Activated T-cell treated with anti-CD3 and anti-CD28 coated beads, Interleukin-2, amount 50 U/mL, for 48 hours (primary cell): ENCODE results near the gene PLPP1.

Experiments used
- DNase-seq, 2 experiments: peaks; one replicate each; pipeline ENCODE4 v3.0.0-alpha.2; 2020

The PLPP1 gene

DNA sequence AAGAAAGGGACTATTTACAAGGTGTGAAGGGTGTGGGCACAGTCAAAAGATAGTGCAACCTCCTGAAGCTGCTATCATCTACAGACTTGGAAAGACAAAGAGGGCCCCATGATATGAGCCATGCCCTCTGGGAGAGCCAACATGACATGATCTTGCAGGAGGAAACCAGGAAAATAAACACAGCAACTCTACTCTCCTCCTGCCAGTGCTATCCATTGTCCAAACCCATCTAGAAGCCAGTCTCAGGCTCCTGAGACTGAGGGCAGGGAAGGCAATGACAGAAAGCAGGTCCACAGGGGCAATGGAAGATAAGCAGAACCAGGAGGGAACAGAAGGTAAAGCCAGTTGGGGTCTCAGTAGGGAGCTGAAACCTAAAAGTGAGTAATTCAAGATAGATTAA, 37.1 kb downstream of the PLPP1 start:
- DNase-seq = no peak

DNA sequence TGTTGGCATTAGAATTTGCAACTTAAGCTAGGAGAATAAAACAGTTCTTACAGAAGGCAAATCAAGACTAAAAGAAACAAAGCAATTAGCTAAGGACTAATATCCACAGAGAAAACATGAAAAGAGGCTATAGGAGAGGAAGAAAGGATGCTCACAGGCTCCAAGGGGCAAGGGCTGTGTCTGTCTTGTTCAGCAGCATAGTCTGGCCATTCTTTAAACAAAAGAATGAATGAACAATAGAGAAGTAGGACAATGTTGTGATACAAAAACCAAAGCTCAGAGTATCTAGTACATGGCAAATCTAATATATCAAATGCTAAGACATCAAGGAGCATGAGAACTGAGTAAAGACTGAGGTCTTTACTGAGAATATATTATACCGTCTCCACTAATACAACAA, 39.5 kb downstream of the PLPP1 start:
- no peak for DNase-seq

DNA sequence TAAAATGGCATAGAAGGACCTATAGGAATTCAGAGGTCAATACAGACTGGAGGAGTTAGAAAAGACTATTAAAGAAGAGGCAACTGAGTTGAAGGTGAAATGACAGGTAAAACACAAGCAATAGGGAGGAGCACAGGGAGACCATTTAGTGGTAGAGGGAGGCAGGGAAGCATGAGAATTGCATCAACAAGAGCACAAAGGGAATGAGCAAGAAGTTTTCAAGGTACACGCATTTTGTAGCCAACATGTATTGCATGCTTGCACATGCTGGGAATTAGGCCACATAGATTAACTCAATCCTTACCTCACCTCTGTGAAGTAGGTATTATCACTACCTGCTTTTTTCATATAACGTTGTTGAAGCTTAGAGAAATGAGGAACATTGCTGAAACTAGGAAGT, 42.3 kb downstream of the PLPP1 start:
- no peak for DNase-seq

DNA sequence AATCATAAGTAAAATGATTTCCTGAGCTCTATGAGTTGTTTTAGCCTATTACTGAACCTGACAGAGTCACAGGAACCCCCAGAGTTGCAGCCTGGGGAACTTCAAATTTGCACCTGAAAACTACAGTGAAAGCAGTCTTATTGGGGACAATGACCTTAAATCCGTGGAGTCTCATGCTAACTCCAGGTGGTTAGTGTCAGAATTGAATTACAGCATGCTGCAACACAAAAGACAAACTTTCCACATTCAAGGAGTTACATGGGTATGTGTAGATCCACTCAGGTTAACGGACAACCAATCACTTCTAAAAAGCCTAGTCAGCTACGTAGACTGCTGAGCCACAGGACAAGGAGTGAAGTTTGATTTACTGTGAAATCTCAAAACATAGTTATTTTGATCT, 49.7 kb downstream of the PLPP1 start:
- DNase-seq = no peak

DNA sequence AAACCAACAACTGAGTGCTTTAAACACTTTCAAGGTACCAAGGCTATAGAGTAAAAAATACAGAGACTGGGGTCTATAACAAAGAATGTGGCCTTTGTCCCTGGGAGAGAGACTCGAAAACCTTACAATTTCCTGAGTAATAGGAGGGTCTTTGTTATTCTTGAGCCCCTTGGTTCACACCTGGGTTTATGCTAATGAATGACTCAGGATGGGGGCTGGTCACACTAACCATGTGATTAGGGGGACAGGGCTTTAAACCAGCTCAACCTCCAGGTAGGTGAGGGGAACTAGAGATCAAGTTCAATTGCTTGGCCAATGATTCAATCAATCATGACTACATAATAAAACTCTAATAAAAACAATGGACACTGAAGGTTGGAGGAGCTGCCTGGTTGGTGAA, 50.2 kb downstream of the PLPP1 start:
- no peak for DNase-seq

DNA sequence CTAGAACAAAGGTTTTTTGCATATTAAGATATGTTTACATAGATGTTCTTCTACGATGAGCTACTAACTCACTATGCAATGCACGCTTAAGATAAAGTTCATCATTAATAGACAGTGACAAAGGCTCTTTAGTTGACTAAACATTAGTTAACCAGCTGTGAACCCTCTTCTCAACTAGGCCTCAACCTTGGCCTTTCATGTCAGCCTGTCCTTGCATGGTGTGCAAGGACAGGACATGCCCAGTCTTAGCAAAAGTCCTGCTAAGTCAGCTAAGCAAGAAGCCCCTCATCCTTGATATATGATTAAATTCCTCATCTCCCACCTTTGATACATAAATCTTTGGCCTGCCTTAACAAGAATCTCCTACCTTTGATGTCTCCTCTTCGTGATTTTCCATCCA, 50.9 kb downstream of the PLPP1 start:
- no peak for DNase-seq

DNA sequence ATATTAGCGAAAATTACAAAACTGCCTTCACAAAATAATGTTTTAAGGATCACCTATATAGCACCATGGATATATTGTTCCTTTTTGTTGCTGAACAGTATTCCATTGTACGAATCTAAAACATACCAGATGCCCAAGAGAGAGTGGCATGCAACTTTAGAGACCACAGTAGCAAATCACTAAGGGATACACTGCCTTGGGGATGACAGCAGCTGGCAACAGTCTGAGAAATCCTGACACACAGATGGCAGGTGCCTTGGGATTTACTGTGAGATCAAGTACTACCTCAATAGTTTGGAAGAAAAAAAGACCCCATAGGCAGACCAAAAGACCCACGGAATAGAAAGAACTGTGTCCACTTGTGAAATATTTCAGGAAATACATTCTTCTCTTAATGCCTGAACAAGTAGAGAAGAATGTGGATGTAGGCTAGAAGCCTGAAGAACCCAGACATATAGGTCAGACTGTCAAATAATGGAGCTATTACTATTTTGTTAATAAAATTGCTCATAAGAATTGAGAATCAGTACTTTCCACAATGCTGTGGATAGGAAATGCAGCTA, 53.4 kb downstream of the PLPP1 start:
- no peak for DNase-seq

DNA sequence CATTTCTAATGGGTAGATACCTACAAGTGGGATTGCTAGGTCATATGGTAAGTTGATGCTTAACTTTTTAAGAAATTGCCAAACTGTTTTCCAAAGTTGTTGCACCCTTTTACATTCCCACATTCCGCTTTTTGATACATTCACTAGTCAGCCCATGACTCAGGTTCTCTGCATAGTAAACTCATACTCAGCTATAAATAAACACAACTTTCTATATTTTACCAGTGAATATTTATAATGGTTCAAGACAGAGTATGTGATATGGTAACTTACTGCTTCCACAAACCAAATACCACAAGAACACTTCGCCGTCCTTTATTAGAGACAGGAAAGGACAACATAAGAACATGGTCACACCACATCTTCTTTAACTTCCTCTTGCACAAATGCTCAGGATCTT, 54.0 kb downstream of the PLPP1 start:
- no peak for DNase-seq

DNA sequence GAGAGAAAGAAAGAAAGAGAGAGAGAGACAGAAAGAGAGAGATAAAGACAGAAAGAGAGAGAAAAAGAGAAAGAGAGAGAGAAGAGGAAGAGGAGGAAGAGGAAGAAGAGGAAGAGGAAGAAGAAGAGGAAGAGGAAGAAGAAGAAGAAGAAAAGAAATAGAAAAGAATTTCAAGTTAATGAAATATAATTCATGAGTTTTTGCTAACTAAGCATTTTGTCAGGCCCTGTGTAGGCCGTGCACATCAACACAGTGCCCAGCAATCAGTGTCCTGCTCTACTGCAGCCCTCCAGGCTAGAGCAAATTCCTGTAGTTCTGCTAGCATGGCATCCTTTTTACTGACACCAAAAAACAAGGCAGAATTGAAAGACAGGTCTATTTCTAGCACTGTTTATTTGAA, 62.1 kb downstream of the PLPP1 start:
- DNase-seq = no peak

DNA sequence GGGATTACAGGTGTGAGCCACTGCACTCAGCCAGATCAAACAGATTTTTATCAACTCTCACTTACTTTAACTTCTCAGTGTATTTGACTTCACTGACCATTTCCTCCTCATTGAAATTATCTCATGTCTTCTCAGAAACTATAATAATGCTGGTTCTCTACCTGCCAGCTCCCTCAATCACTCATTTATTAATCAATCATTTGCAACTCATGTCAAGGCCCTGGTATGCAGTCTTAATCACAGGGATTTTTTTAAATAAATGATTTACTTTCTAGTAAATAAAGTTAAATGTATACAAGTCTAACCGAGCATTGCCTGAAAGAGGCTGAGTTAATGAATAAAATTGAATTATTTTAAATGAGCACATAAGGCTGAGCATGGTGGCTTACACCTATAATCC, 63.3 kb downstream of the PLPP1 start:
- DNase-seq = no peak

DNA sequence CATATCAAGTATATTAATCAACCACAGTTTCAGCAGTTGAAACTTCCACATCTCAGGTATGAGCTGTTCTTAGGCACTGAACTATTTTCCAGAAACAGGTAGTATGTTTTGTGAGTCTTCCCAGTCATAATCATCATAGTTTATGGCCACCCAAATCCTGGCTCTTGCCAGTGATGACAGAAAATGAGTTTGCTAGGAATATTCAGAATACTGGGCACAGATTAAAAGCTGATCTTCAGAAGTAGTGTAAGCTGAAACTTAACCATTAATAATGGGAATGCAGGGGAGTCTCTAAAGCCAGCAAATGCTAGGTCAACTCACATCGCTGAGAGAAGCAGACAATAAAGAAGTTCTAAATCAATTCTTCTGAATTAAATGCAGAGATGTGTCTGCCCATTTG, 64.5 kb downstream of the PLPP1 start:
- no peak for DNase-seq

DNA sequence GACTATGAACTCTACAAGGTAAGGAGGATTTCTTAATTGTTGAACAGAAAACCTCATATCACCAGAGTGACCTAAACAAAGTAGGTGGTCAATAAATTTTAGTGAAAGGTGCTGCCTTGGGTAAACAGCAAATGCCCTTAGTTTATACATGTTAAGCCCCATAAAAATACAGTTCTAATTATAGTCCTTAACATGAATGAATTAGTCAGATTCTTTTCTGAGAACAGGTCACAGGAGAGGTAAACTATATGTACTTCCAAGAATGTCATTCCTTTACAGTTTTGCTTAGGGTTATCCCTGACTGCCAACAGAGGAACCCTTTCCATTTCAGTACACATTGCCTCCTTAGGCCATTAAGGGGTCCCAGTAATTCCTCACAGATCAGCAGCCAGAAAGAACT, 64.9 kb downstream of the PLPP1 start:
- no peak for DNase-seq

DNA sequence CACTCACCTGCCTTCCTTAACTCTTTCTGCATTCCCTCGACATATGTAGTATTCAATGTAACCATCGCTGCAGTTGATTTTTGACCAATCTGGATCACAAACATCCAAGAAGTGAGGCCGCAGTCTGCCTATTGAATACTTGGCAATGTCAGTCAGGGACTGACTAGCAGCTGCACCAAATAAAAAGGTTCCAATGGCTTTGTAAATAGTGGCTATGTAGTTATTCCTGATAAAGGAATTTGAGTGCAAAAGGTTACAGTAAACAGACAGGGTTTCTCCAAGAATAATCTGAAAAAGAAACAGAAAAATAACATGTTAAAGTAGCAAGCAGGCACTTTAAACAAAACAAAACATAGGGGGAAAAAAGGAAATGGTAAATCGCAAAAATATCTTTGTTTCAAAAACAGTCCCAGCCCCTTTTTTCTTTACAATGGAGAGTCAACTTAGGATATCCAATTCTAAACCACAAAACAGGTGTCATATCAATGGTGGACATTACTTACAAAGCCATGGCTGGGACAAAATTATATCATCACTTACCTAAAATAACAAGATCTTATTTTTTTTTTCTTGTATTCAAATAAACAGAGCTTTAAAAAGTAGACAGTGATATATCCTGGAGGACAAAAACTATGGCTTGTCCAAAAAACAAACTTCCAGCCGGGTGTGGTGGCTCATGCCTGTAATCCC, 66.8 kb downstream of the PLPP1 start:
- DNase-seq = no peak

DNA sequence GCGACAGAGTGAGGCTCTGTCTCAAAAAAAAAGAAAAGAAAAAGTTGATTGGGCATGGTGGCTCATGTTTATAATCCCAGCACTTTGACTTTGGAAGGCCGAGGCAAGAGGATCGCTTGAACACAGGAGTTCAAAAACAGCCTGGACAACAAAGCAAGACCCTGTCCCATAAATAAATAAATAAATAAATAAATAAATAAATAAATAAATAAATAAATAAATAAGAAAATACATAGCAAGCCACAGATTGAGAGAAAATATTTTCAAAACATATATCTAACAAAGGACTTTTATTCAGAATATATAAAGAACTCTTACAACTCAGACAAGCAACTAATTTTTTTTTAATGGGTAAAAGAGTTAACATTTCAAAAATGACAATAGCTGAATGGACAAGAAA, 71.2 kb downstream of the PLPP1 start:
- no peak for DNase-seq

DNA sequence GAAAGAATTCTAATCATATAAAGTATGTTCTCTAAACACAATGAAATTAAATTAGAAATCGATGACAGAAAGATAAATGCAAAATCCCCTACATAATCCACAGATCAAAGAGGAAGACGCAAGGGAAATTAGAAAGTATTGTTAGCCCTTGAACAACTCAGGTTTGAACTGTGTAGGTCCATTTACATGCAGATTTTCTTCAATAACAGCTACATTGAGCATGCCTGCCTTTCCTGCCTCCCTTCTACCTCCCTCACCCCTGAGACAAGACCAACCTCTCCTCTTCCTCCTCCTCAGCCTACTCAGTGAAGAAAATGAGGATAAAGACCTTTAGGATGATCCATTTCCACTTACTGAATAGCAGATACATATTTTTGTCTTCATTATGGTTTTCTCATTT, 75.2 kb downstream of the PLPP1 start:
- DNase-seq = no peak

DNA sequence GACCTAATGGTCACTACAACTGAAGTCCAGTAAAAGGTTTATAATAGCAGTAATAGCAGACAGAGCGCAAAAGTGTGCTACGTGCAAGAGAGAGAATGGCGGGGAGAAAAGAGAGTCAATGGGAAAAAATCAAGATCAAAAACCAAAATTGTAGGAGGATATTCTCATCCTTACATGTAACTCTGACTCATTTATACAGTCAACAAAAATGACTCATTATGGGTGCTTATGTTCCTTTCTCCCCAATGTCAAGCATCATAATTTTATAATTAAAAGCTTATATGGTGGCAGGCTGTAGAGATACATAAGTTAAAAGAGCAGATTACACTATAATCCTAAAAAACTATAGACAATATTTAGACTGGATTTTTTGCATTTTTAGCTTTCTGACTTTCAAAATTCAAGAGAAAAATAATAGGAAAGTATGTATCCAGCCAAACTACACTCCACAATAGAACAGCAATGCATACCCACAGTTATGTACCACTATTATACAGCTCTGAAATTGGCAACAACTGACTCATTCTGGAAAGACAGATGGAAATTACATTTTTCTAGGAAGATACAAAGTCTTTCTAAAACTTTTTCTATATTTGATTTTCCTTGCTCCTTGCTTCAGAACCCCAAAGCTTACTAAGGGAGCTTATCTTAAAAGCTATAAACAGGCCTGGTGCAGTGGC, 78.4 kb downstream of the PLPP1 start:
- DNase-seq = no peak

DNA sequence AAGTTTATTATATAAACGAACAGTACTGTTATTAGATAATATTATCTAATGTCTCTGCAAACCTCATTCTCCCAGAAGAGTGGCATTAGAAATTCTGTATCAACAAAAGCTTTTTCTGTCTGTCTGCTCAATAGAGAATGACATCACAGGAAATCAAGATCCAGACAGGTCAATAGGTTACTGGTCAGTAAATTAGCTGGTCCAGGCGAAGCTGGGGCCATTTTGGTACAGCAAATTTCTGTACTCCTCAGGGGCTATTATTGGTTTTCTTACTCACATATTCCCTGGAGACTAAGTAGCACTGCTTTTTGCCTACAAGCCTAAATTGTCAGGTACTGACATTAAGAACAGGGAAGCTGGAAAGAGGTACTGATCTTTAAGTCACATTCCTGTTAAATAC, 80.5 kb downstream of the PLPP1 start:
- no peak for DNase-seq

DNA sequence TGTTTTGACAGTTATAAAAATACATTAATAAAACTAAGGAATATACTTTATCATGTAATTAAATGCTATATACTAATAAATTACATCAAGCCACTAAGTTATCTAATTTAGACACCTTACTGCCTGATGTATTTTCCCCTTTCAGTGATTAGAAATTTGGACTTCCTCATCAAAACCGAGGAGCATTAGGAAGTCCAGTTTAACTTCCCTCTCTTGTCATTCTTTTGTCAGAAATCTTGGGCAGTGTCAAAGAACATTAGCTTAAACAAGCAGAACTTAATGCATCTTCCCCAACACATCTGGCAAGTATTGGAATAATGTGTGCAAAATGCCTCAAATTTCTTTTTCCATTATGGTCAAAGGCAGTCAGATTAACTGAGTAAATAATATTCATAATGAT, 81.6 kb downstream of the PLPP1 start:
- no peak for DNase-seq

DNA sequence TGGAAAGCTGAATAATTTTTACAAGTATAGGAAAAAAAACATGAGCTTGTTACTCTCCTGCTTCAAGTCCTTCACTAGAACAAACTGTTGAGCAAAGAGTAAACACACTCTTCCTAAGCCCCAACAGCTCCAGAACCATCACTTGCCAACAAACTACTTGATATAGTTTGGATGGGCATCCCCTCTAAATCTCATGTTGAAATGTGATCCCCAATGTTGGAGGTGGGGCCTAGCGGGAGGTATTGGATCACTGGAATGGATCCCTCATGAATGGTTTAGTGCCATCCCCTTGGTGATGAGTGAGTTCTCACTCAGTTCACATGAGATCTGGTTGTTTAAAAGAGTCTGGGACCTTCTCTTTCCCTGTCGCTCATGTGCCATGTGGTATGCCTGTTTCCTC, 82.8 kb downstream of the PLPP1 start:
- DNase-seq = no peak

DNA sequence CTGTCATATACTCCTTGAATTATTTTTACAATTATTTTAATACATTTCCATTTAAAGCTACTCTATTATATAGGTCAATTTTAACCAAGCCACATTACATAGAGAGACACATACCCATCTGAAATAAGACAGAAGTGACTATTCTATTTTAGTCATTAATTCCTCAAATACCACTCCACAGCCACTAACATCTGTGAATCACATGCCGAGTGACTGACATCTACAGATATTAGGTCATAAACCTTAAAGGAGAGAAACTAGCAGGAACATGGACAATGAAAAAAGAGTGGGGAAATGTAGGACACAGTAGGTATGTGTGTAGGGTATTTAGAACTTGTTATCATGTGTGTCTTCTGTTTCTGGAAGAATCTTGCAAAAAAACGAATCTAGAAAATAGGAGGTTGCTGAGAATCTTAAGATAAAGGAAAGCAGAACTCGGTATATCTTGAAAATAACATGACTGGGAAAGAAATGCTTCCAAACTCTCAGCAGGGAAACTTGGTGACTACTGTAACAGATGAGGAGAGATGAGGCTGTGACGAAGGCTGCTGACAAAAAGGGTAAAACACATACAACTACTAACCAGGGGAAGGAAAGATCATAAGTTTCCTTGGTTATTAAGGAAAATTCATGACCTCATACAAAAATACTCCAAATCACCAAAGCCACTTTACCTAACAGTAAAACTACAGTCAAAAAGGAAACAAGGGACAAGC, 84.6 kb downstream of the PLPP1 start:
- DNase-seq = no peak

DNA sequence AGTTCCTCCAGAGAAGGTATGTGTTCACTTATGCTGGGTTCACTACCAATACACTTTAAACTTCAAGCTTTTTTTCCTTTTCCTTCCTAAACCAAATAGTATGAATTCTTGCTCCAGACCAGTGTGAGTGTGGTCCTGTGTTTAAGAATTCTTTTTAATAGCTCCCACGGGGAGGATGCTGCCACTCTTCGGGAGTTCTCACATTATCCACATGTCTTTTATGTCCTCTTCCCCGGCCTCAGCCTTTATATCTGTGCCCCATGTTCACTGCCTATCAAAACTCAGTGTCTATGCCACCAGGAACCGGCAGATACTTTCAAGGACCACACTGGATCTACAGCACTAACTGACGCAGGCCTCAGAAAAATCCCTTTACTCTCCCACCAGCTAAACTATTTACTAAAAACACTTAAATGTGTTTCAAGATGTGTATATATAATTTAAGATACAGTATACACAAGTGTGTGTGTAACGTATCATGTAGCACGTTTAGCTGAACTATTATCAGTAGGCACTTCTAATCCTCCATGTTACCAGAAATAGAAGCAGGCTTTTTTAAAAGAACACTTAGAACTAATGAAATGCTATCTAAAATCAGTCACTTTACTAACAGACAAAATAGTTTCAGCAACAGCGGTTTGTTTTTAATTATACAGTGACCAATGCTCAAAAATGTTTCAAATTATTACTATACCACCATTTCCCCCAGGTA, 88.0 kb downstream of the PLPP1 start:
- DNase-seq = no peak

DNA sequence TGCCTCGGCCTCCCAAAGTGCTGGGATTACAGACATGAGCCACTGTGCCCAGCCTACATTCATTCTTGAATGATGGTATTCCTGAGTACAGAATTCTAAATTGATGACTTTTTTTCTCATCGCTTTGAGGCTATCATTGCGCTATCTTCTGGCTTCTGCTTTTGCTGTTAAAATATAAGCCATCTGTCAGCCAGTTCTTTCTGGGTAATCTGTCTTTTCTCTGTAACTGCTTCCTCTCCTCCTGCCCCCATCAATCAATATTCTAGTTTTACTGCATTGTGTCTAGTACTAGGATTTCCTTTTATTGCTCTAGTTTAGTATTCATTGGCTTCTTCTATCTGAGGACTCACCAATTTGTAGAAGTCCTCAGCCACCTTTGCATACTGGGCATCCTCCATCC, 89.0 kb downstream of the PLPP1 start:
- no peak for DNase-seq

DNA sequence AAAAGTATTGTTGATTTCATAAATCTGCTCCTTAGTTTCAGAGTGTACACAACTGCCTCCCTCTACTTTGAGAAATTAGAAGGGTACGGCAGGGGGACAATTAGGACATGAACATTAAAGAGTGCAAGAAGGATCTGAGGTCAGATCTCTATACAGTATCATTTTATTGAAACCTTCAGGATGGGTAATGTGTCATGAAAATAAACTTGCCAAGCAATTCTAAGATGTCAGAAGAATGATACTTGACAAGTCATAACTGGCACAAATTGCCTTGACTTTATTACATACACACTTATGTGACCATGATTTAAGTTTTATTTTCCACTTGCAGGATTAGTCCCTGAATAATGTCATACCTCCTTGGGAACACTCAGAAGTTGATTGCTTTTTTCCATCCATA, 92.8 kb downstream of the PLPP1 start:
- DNase-seq = no peak
